GM19467 (cell line): ENCODE results near the gene POGK.
"Not testable (repeated sequence)": the region's sequence is repeated elsewhere in the genome, so short reads cannot be mapped to it uniquely, and the experiment has no call there.

Experiments used
- ATAC-seq: cut with Tn5 transposase; IDR thresholded peaks from one replicate; pipeline ENCODE4 v1.9.1; 2021; ENCODE audit warnings: mild to moderate bottlenecking, moderate library complexity; ENCODE audit not compliant: unreplicated experiment

The POGK gene

DNA sequence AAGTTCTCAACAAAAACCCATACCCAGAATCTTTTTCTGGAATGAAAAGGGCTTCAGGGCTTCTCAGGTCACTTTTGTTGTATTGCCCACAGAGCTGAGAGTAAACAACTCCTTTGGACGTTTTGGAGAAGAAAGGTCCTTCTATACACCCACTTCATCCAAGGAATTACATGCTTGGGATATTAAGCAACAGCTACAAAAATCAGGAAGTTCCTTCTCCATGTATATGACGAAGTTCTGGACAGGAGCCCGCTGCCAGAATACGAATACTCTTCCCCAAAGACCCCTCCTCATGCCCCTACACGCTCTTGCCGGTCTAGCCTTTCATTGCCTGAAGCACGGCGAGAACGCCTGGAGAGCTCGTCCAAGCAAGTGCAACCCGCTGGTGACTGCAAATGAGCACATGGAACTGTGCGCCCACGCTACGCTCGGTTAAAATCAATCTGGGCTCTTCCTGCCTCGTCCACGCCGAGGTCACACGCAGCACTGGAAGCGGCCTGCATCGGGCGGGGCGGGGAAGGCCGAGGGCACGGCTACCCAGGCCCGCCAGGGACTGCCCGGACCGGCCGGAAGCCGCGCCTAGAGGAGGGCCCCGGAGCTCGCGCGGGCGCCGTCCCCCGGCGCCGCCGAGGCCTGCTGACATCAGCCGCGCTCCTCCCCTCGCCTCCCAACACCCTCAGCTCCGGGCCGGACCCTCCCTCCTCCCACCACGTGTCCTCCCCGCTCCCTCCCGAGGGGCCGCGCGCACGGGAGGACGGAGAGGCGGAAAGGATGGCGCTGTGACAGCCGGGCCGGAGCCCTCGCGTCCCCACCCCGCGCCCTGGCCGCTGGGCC, at the start of gene POGK:
Gene POGK (plus strand): TSS at position 710 of the 834 bp plus-strand sequence. CDS start 1,482 bp downstream, outside the sequence.
- peak; percentile 98 for ATAC-seq

DNA sequence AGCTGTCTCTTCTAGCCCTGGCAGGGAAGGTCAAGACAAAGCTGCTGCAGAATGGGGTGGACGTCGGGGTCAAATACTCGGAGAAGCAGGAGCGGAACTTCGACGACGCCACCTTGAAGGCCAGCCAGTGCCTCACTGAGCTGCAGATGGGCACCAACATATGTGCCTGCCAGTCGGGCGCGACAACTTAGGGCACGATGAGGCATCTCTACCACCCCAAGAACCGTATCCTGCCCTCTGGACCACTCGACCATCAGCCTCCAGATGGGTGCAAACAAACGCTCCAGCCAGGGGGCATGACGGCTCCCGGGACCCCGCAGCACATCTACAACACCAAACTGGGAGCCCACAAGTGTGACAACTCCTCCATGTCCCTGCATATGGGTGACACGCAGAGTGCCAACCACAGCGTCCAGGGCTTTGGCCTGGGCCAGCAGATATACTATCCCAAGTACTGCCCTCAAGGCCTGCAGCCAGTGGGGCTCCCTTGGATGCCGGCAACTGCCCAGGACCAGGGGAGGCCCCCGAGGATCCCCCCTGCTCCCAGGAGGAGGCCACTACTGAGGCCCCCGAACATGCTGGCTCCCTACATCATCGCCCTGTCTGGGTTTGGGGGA, 42.5 kb upstream of the POGK start:
- ATAC-seq: no peak

- no peak for ATAC-seq
Measured at GRCh38 chr1:166808952-166809351, 30.3 kb upstream of the POGK start.

- ATAC-seq: no peak
Measured at GRCh38 chr1:166811691-166812090, 27.6 kb upstream of the POGK start.

GRCh38 chr1:166813508-166814223, 25.6 kb upstream of the POGK start:
- ATAC-seq: no peak

- ATAC-seq: no peak
Measured at GRCh38 chr1:166814611-166815010, 24.7 kb upstream of the POGK start.

- no peak for ATAC-seq
Measured at GRCh38 chr1:166819974-166820373, 19.3 kb upstream of the POGK start.

- ATAC-seq: no peak
Measured at GRCh38 chr1:166822385-166822784, 16.9 kb upstream of the POGK start.

DNA sequence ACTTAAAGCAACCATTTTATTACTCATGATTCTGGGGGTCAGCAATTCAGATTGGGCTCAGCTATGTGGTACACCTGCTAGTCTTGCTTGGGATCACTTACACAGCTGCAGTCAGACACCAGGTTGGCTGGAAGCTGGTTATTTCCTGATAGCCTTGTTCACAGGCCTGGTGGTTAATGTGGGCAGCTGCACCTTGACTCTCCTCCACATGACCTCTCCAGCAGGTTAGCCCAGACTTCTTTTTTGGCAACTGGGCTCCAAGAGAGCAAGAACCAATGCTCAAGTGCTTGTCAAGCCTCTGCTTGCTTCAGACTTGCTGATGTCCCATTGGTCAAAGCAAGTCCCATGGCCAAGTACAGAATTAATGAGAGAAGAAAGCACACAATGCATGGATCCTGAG, 11.8 kb upstream of the POGK start:
- ATAC-seq: no peak

DNA sequence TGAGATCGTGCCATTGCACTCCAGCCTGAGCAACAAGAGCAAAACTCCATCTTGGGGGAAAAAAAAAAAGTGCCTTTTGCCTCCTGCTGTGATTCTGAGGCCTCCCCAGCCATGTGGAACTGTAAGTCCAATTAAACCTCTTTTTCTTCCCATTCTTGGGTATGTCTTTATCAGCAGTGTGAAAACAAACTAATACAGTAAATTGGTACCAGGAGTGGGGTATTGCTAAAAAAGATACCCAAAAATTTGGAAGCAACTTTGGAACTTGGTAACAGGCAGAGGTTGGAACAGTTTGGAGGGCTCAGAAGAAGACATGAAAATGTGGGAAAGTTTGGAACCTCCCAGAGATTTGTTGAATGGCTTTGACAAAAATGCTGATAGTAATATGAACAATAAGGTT, 9.5 kb upstream of the POGK start:
- not testable (repeated sequence) for ATAC-seq

DNA sequence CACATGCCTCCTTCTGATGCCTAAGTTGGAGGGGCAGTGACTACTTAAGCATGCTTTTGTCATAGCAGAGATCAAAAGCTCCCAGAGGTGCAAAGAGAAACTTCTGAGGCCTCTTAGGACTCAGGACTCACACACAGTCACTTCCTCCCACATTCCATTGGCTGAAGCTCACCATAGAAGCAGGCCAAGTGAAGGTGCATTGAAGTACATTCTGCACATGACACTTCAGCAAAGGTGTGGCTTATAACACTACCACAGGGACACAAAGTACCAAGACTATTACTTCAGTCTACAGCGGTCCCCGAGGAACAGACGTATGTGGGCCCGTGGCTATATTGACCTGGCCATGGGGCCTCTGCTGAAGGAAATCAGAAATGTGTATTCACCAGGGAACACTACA, 2.5 kb upstream of the POGK start:
- ATAC-seq: no peak

GRCh38 chr1:166839600-166840308, 479 bp downstream of the POGK start:
- ATAC-seq: peak; percentile 34

DNA sequence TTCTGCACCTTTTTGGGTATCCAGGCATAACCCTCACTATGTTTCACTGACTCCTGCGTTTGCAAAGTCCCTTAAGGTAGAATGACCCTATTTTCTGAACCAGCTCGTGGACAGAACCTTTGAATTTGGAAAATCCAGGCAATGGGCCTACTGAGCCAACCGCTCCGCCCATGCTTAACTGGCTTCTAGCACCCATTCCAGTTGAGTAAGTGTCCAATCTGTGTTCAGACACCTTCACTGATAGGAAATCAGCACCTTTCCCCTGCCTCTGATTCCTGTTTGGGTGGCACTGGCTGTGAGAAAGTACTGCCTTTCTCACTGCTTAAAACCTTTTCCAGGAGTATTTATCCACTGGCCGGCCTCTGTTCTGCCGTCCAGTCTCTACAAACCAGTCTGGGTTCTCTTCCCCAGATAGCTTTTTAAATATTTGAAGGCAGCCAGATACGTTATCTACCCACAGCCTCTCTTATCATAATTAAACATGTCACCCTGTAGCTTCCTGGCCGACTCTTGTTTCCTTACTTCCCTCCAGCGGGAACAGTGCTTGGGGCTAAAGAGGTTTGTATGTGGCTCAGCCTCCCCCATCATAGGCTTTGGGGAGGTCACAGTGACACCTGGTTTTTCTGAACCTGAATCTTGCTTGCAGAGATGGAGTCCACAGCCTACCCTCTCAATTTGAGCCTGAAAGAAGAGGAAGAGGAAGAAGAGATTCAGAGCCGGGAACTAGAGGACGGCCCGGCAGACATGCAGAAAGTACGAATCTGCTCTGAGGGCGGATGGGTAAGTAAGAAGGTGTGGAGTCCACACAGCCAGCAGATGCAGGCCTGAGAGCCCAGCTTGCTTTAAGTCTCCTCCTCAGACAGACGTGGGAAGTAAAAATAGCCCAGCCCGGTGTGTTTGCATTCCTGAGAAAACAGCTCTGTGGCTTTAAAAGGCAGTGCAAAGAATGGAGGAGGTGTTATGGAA, 1.3 kb downstream of the POGK start:
- ATAC-seq: no peak

- no peak for ATAC-seq
Measured at GRCh38 chr1:166843322-166843721, 4.0 kb downstream of the POGK start.

DNA sequence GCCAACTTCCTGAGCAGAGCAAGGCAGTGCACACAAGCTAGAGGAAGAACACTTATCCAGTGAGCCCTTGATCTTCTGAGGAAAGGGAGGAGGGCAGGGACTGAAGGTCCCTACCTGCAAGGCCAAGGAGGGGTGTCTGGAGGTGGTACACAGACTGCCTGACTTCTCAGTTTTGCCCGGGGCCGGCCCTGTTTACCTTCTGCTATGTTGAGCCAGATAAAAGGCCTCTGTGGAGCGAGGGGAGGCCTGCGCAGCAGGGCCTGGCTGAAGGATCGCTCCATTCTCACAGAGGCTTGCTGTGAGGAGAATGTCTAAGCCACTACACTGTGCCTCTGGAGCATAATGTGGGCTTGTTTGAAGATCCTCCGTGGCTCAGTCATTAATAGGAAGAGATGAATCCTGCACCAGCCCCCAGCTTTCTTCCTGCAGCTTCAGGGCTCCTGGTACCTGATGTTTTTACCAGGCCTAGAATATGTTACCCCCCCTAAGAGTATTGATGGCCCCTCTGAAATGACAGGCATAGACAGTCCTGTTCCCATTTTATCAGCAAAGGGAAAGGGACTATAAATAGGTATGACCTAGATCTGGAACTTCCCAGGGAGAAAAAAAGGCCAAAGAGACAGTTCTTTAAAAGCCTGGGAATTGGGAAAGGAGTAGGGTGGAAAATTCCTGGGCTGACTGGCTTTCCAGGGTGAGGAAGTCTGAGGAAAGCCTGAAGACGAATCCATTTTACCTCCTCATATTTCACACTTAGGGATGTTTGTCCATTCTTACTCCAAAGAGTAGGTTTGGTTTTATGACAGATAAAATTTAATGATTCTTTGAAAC, 4.7 kb downstream of the POGK start:
- no peak for ATAC-seq

DNA sequence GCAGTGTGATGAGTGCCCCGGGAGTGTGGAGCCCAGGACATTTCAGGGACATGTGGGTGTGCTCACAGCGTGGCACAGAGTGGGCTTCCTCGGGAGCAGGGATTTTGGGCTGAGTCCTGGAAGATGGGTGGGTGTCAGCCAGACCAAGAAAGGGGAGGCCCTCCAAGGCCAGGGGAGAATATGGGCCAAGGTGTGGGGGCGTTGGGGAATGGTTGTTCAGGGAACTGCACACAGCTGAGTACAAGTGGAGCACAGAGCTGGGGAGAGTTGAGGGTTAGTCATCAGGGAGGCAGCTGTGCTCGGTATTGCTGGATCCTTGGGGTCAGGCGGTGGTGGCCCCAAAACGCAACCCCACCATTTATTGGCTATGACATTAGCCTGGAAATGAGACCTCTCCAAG, 5.5 kb downstream of the POGK start:
- no peak for ATAC-seq

DNA sequence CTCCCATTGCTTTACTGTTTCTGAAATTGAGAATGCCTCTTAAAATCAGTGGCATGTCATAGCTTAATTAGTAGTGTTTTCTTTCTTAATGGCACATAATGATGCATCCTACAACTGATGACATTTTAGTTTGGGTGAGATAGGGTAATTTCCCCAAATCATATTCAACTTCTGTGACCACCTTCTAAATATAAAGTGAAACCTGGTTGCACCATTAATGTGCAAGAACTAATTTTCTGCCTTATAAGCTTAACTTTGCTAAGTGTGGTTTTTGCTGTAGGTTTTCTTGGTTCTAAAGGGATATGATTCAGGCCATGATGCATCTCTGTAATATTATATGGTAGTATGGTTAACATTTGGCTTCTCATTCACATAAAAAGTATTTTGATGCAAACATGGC, 8.9 kb downstream of the POGK start:
- no peak for ATAC-seq

DNA sequence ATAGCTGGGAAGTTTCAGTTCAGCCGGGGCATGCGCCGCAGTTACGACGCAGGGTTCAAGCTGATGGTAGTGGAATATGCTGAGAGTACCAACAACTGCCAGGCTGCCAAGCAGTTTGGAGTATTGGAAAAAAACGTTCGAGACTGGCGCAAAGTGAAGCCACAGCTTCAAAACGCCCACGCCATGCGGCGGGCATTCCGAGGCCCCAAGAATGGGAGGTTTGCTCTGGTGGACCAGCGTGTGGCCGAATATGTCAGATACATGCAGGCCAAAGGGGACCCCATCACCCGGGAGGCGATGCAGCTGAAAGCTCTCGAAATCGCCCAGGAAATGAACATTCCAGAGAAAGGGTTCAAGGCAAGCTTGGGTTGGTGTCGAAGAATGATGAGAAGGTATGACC, 9.9 kb downstream of the POGK start:
- ATAC-seq: no peak

DNA sequence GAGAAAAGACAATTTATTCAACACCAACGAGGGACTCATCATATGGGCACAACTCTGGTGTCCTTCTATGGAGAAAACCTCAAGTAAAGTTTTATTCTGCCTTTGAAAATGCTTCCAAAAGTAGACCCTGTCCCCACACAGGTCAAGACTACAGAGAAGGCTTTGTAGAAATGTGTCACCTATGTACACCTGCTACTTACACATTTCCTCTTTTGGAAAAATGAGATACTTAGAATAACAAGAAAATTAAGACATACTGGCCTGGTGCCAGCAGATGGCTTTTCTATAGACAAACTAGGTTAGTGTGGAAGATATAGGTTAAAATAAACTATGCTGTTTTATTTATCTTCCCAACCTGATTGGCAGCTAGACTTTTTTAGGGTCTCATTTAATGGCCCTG, 13.6 kb downstream of the POGK start:
- no peak for ATAC-seq
